LNCaP clone FGC (cell line): Measurements from ENCODE around the gene KCNH6.
A peak's percentile ranks its signal among the peaks of the same experiment; 100 is the strongest.

ENCODE experiments used
- DNase-seq: peaks from one replicate; pipeline ENCODE4 v3.0.0-alpha.2; 2011; ENCODE audit warnings: low read depth
- H3K4me3 ChIP-seq: 2 replicates; pipeline ENCODE4 v1.5.1; 2011; ENCODE audit warnings: mild to moderate bottlenecking, low read depth, low read length, control low read depth
- TF ChIP-seq, protein P1 (sequence below): IDR thresholded peaks from 2 replicates; pipeline ENCODE4 v1.5.1; 2012; ENCODE audit warnings: mild to moderate bottlenecking; ENCODE audit not compliant: control insufficient read depth, insufficient read depth; ENCODE audit errors: extremely low read depth

Gene KCNH6

GRCh38 chr17:63555500-63556156 is 32.5 kb downstream of the KCNH6 start:
- H3K4me3 ChIP-seq: no peak overlapping the region
- DNase-seq: peak; percentile 93
- TF ChIP-seq, protein P1, sequence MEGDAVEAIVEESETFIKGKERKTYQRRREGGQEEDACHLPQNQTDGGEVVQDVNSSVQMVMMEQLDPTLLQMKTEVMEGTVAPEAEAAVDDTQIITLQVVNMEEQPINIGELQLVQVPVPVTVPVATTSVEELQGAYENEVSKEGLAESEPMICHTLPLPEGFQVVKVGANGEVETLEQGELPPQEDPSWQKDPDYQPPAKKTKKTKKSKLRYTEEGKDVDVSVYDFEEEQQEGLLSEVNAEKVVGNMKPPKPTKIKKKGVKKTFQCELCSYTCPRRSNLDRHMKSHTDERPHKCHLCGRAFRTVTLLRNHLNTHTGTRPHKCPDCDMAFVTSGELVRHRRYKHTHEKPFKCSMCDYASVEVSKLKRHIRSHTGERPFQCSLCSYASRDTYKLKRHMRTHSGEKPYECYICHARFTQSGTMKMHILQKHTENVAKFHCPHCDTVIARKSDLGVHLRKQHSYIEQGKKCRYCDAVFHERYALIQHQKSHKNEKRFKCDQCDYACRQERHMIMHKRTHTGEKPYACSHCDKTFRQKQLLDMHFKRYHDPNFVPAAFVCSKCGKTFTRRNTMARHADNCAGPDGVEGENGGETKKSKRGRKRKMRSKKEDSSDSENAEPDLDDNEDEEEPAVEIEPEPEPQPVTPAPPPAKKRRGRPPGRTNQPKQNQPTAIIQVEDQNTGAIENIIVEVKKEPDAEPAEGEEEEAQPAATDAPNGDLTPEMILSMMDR: no peak

GRCh38 chr17:63557416-63557815 is 34.3 kb downstream of the KCNH6 start:
- H3K4me3 ChIP-seq: no peak overlapping the region
- DNase-seq: no peak
- TF ChIP-seq, protein P1: no peak

DNA sequence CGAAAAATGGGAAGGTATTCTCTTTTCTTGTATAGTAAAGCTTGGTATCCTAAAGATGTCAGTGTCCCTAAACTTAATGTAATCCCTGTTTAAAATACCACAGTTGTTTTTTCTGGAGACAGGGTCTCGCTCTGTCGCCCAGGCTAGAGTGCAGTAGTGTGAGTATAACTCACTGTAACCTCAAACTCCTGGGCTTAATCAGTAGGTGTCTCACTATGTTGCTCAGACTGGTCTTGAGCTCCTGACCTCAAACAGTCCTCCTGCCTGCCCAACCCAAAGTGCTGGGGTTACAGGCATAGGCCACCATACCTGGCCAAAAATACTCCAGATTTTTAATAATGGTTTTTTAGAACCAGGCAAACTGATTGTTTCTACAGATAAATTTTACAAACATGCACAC is 35.3 kb downstream of the KCNH6 start:
- DNase-seq: no peak
- no peak overlapping the region for H3K4me3 ChIP-seq
- TF ChIP-seq, protein P1: no peak

DNA sequence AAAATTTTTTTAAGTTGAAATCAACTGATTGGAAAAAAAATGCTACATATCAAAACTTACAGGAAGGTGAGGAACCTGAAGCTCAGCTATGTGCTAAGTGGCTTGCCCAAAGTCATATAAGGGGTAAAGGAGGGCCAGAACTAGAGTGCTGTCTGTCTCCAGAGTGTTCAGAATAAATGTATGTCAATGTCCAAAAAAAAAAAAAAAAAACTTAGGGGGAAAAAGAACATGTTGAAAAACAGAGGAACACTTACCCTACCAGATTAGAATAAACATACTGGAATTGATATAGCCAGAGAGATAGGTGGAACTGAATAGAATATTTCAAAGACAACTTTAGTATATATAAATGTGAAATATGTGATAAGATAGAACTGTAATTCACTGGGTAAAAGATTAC is 38.7 kb downstream of the KCNH6 start:
- no peak for DNase-seq
- TF ChIP-seq, protein P1: no peak
- no peak overlapping the region for H3K4me3 ChIP-seq

DNA sequence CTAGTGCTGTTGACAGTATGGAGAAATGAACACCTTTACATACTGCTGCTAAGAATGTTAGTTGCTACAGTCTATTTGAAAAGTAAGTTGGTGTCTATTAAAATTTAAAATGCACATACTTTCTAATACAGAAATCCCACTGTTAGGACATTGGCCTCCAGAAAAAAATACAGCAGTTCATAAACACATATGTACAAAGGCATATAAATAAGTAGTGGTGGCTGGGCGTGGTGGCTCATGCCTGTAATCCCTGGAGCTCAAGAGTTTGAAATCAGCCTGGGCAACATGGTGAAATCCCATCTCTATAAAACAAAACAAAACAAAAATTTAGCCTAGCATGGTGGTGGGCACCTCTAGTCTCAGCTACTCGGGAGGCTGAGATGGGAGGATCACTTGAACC is 40.2 kb downstream of the KCNH6 start:
- no peak overlapping the region for H3K4me3 ChIP-seq
- TF ChIP-seq, protein P1: no peak
- no peak for DNase-seq

GRCh38 chr17:63564562-63564961 is 41.4 kb downstream of the KCNH6 start:
- DNase-seq: no peak
- no peak overlapping the region for H3K4me3 ChIP-seq
- TF ChIP-seq, protein P1: no peak

DNA sequence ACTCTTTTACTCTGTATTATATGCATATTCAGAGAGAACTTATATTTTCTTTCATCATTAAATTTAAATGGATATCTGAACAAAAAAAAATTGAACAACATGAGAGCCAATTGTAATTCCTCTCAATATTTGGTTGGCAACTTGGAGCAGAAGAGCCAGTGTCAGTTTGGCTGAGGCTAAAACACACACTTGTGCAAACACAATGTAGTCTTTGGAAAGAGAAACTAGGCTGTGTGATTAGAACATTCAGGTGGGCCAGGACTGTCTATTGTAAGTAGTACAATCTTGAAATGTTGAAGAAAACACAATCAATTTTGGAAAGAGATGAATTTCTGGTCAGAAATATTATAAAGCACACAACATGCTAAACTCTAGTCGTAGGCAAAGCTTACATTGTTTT is 44.1 kb downstream of the KCNH6 start:
- TF ChIP-seq, protein P1: no peak
- DNase-seq: no peak
- H3K4me3 ChIP-seq: no peak overlapping the region
